ENCODE measurements around the gene GPR37L1.

DNA sequence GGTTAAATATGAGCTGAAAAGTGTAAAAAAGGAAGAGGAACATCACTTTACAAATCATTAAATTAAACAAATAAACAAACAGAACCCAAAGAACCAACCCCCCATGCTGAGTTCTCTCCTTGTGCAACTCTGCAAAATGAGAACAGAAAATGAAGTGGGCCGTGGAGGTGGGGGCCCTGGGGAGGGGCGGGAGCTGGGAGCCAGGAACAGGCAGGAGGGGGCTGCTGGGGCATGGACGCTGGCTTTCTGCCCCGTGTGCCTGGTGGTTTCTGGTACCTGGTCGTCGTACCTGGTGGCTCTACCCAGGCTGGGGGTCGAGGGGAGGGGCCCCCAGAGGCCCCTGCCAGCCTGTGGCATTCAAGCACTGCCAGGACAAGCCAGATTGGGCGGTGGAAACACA, 10.8 kb downstream of the GPR37L1 start:
- no peak for TF ChIP-seq EZH2phosphoT487 (IDR thresholded peaks at IDR 0.05; ENCODE audit: borderline replicate concordance, low read length)
- no peak for TF ChIP-seq CTCF (IDR thresholded peaks at IDR 0.05; ENCODE audit: low read depth, low read length, poor library complexity, severe bottlenecking)

Measured in DOHH2 (cell line).